Measurements from ENCODE around the gene S100PBP. TPM values are rescaled to one million over a fixed set of nuclear protein-coding genes. Genes with fewer than 3 reads are reported as not detected.
"Not testable (repeated sequence)": the region's sequence is repeated elsewhere in the genome, so short reads cannot be mapped to it uniquely, and the experiment has no call there.

The S100PBP gene
- total and polyA plus RNA-seq, 3 donors from 2014 or later, result 99.7 to 133 (median 120) TPM

DNA sequence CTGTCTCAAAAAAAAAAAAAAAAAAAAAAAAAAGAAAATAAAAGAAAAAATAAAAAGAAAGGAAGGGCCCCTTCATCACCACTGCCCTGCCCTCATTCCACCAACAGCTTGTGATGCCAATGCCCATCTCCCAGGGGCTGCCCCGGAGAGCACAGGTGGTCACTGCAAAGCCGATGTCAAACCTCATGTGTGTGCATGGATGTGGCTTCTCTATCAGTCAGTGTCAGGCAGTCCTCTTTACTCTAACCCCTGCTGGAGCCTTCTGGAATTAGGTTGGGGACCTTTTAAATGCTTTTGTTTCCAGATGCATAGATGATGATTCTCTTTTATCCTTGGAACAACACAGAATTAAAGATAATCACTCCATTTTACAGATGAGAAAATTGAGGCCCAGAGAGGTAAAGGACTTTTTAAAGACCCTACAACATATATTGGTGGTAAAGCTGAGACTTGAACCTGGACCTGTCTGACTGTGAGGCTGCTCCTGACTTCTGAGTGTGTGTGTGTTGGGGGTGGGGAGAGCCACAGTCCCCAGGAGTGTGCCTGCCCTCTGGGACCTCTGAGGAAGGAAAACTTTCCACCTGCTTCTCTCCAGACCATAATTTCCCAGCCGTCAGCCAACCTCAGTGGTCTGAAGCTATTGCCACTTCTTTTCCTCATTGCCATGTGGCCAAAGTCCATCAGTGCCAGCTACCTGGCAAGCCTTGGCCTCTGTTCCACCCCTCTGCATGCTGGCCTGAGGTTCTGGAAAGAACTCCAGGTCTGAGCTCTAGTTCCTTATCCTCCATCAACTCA is 86.7 kb downstream of the S100PBP start:
- H3K4me3 ChIP-seq, result no peak overlapping the region
- no peaks in the 10 kb centered on the region for H3K27me3 ChIP-seq
- intact Hi-C loops (cut with DNase I; ENCODE audit: low total_unique reads), result no loop called here
- H3K27ac ChIP-seq, result no peak overlapping the region
- H3K4me1 ChIP-seq, result peaks cover 4% of the 10 kb centered on the region
- no peak for TF ChIP-seq POLR2A (IDR thresholded peaks at IDR 0.05)
- TF ChIP-seq, protein P1, sequence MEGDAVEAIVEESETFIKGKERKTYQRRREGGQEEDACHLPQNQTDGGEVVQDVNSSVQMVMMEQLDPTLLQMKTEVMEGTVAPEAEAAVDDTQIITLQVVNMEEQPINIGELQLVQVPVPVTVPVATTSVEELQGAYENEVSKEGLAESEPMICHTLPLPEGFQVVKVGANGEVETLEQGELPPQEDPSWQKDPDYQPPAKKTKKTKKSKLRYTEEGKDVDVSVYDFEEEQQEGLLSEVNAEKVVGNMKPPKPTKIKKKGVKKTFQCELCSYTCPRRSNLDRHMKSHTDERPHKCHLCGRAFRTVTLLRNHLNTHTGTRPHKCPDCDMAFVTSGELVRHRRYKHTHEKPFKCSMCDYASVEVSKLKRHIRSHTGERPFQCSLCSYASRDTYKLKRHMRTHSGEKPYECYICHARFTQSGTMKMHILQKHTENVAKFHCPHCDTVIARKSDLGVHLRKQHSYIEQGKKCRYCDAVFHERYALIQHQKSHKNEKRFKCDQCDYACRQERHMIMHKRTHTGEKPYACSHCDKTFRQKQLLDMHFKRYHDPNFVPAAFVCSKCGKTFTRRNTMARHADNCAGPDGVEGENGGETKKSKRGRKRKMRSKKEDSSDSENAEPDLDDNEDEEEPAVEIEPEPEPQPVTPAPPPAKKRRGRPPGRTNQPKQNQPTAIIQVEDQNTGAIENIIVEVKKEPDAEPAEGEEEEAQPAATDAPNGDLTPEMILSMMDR (IDR thresholded peaks at IDR 0.05), result no peak
- no peak for DNase-seq
- 80 to 92% methylated on average over 3 of the region's 3 CpGs for WGBS, 2 donors
- no peaks in the 10 kb centered on the region for H3K36me3 ChIP-seq (ENCODE audit: low read depth, missing control alignments)
- H3K9me3 ChIP-seq, result no peaks in the 10 kb centered on the region

DNA sequence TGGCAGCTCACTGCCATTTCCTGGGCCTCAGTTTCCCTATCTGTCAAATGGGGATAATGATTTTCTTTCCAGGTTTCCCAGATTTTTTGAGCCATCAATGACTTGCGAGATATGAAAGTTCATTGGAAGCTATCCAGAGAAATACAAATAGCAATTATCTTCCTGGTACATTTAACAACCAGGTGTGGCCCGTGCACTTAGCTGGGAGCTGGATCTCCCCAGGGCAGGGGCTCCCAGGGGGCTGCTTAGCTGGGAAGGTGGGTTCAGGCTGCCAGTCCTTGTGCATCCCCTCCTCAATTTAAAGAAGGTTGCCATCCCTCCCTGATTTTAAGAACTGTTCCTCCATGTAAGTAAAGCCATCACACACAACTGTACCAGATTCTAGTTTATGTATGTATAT is 87.3 kb downstream of the S100PBP start:
- Histone ChIP-seq H3K27ac (no peak overlapping the region), H3K4me3 (no peak overlapping the region), H3K4me1 (peaks cover 4% of the 10 kb centered on the region), H3K9me3 (no peaks in the 10 kb centered on the region), H3K27me3 (no peaks in the 10 kb centered on the region), H3K36me3 (ENCODE audit: low read depth, missing control alignments) (no peaks in the 10 kb centered on the region)
- intact Hi-C loops (cut with DNase I; ENCODE audit: low total_unique reads), result no loop called here
- WGBS, 2 donors, result 65 to 75% methylated on average over 2 of the region's 2 CpGs
- DNase-seq, result no peak
- no peak for TF ChIP-seq POLR2A (IDR thresholded peaks at IDR 0.05)

DNA sequence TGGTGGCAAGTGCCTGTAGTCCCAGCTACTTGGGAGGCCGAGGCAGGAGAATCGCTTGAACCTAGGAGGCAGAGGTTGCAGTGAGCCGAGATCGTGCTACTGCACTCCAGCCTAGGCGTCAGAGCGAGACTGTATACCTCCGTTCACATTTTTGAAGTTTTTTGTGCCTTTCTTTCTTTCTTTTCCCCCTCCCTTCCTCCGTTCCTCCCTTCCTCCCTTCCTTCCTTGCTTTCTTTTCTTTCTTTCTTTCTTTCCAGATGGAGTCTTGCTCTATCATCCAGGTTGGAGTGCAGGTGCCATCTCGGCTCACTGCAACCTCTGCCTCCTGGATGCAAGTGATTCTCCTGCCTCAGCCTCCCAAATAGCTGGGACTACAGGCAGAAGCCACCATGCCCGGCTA is 88.1 kb downstream of the S100PBP start:
- H3K4me1 ChIP-seq; H3K27me3 ChIP-seq; H3K9me3 ChIP-seq; DNase-seq; H3K27ac ChIP-seq; H3K4me3 ChIP-seq; H3K36me3 ChIP-seq (ENCODE audit: low read depth, missing control alignments); intact Hi-C loops (cut with DNase I; ENCODE audit: low total_unique reads): not testable (repeated sequence)
- WGBS, 2 donors, result 84 to 86% methylated on average over 10 of the region's 10 CpGs

DNA sequence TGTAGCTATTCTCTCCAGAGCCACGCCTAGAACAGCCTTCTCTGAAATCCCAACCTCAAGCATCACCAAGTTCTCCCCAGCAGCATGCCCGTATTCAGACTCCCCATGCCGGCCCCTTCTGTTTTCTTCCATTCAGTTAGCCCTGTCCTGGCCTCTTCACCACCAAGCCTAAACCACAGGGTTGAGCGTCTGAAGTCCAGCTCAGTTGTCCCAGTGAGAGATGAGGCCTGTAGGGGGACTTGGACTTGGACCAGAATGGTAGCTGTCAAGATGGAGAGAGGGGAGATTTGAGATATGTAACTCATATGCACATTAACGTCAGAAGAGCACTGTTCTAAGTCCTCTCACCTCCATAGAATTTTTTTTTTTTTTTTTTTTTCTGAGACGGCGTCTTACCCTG is 89.2 kb downstream of the S100PBP start:
- H3K4me1 ChIP-seq, result peaks cover 2% of the 10 kb centered on the region
- DNase-seq, result no peak
- H3K9me3 ChIP-seq, result no peaks in the 10 kb centered on the region
- H3K27me3 ChIP-seq, result no peaks in the 10 kb centered on the region
- H3K4me3 ChIP-seq, result no peak overlapping the region
- WGBS, 2 donors, result 85 to 90% methylated on average over 7 of the region's 7 CpGs
- no peaks in the 10 kb centered on the region for H3K36me3 ChIP-seq (ENCODE audit: low read depth, missing control alignments)
- no peak overlapping the region for H3K27ac ChIP-seq
- intact Hi-C loops (cut with DNase I; ENCODE audit: low total_unique reads), result no loop called here
- TF ChIP-seq POLR2A (IDR thresholded peaks at IDR 0.05), result no peak
- TF ChIP-seq, protein P1 (IDR thresholded peaks at IDR 0.05), result no peak

DNA sequence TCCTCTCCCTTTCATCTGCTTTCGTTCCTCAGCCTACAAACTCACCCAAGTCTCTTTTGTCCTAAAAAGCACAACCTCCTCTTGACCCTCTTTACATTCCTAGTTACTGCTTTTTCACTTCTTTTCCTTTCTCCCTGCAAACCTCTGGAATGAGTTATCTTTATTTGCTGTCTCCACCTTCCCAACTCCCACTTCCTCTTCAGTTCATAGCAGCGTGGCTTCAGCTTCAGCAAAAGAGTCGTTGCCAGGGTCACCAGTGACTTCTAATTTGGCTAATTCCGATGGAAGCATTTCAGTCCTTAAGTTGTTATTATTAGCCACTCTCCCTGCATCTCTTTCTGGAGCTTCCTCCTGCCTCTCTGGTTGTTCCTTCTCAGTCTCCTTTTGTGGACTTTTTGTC is 90.0 kb downstream of the S100PBP start:
- WGBS, 2 donors, result 24 to 56% methylated on average over 4 of the region's 4 CpGs
- H3K9me3 ChIP-seq, result no peaks in the 10 kb centered on the region
- TF ChIP-seq, protein P1 (IDR thresholded peaks at IDR 0.05), result no peak
- no peak for TF ChIP-seq POLR2A (IDR thresholded peaks at IDR 0.05)
- no peaks in the 10 kb centered on the region for H3K36me3 ChIP-seq (ENCODE audit: low read depth, missing control alignments)
- no peak overlapping the region for H3K4me3 ChIP-seq
- no peaks in the 10 kb centered on the region for H3K4me1 ChIP-seq
- intact Hi-C loops (cut with DNase I; ENCODE audit: low total_unique reads), result no loop called here
- no peak overlapping the region for H3K27ac ChIP-seq
- no peak for DNase-seq
- no peaks in the 10 kb centered on the region for H3K27me3 ChIP-seq

Other genes starting within 250 kb of the S100PBP start
- 10 to 100 TPM; 37.2 to 43.4 TPM for gene ZBTB8OS, start 167.1 kb upstream of the S100PBP start, total RNA-seq
- gene ZBTB8OS, start 167.1 kb upstream of the S100PBP start, polyA plus RNA-seq (ENCODE audit: insufficient read depth, low read depth, low replicate concordance), result 39.3 TPM
- 100 to 1,000 TPM; 289 to 296 TPM for gene RBBP4, start 166.4 kb upstream of the S100PBP start, total RNA-seq
- gene RBBP4, start 166.4 kb upstream of the S100PBP start, polyA plus RNA-seq (ENCODE audit: insufficient read depth, low read depth, low replicate concordance), result 344 TPM
- 10 to 100 TPM in 1 of 2 donors, 1 to 10 TPM in 1; 9.0 to 11.8 TPM for gene SYNC, start 114.9 kb upstream of the S100PBP start, total RNA-seq
- 12.4 TPM for gene SYNC, start 114.9 kb upstream of the S100PBP start, polyA plus RNA-seq (ENCODE audit: insufficient read depth, low read depth, low replicate concordance)
- gene YARS1, start 295 bp upstream of the S100PBP start, total RNA-seq, result 10 to 100 TPM; 79.8 to 96.6 TPM
- gene YARS1, start 295 bp upstream of the S100PBP start, polyA plus RNA-seq (ENCODE audit: insufficient read depth, low read depth, low replicate concordance), result 110 TPM
- 10 to 100 TPM in 1 of 2 donors, 1 to 10 TPM in 1; 9.4 to 16.3 TPM for gene FNDC5, start 53.3 kb downstream of the S100PBP start, total RNA-seq
- 11.3 TPM for gene FNDC5, start 53.3 kb downstream of the S100PBP start, polyA plus RNA-seq (ENCODE audit: insufficient read depth, low read depth, low replicate concordance)
- 1 to 10 TPM; 1.7 to 6.1 TPM for gene HPCA, start 68.8 kb downstream of the S100PBP start, total RNA-seq
- gene HPCA, start 68.8 kb downstream of the S100PBP start, polyA plus RNA-seq (ENCODE audit: insufficient read depth, low read depth, low replicate concordance), result 8.8 TPM
- gene TMEM54, start 83.7 kb downstream of the S100PBP start, total RNA-seq, result 10 to 100 TPM; 18.7 to 24.0 TPM
- gene TMEM54, start 83.7 kb downstream of the S100PBP start, polyA plus RNA-seq (ENCODE audit: insufficient read depth, low read depth, low replicate concordance), result 23.0 TPM
- 100 to 1,000 TPM; 140 to 141 TPM for gene RNF19B, start 147.2 kb downstream of the S100PBP start, total RNA-seq
- gene RNF19B, start 147.2 kb downstream of the S100PBP start, polyA plus RNA-seq (ENCODE audit: insufficient read depth, low read depth, low replicate concordance), result 225 TPM
- 100 to 1,000 TPM; 181 to 219 TPM for gene AK2, start 219.2 kb downstream of the S100PBP start, total RNA-seq
- gene AK2, start 219.2 kb downstream of the S100PBP start, polyA plus RNA-seq (ENCODE audit: insufficient read depth, low read depth, low replicate concordance), result 144 TPM

All from testis (tissue), 3 donors.